Panc1 (cell line): Measurements from ENCODE around the gene BCL2L1. TPM values are rescaled to one million over a fixed set of nuclear protein-coding genes. Genes with fewer than 3 reads are reported as not detected.
"Not testable (repeated sequence)": the region's sequence is repeated elsewhere in the genome, so short reads cannot be mapped to it uniquely, and the experiment has no call there.

Experiments used
- ATAC-seq: fragments of 200-7000 bp; cut with Tn5 transposase; 2 replicates; pipeline ENCODE4 v1.9.1; 2020; ENCODE audit warnings: mild to moderate bottlenecking, moderate library complexity
- BruUV-seq: library from RNA; stranded (reverse); fragments of 400-500 nt; replicated peaks from 2 replicates; lab custom pipeline; 2021; lab: Mats Ljungman, UMichigan
- CTCF ChIA-PET: fragments of 300-600 bp; sonication (Branson Sonifier 250); formaldehyde crosslinking; loops from one replicate; lab custom pipeline; 2022; ENCODE audit warnings: antibody characterized with exemption; lab: Charles Lee
- POLR2A ChIA-PET: fragments of 300-600 bp; sonication (Branson Sonifier 250); formaldehyde crosslinking; loops from one replicate; lab custom pipeline; 2022; ENCODE audit warnings: antibody characterized with exemption; lab: Charles Lee
- DNase-seq: peaks from one replicate; pipeline ENCODE4 v3.0.0-alpha.2; 2010; ENCODE audit warnings: low read depth, low spot score
- H3K27ac ChIP-seq: 2 replicates; pipeline ENCODE4 v1.5.1; 2011; ENCODE audit warnings: mild to moderate bottlenecking, low read length, inconsistent platforms
- H3K27me3 ChIP-seq: fragments of 200-500 bp; sonication (Bioruptor generic); 2 replicates; pipeline ENCODE4 v1.6.0; 2014; ENCODE audit warnings: low read length, inconsistent platforms; ENCODE audit not compliant: control insufficient read depth, insufficient read depth
- H3K36me3 ChIP-seq: fragments of 200-500 bp; sonication (Bioruptor generic); 2 replicates; pipeline ENCODE4 v1.5.1; 2014; ENCODE audit warnings: inconsistent platforms, mild to moderate bottlenecking, low read length, moderate library complexity; ENCODE audit not compliant: control insufficient read depth, insufficient read depth
- H3K4me1 ChIP-seq: 2 replicates; pipeline ENCODE4 v1.5.1; 2011; ENCODE audit warnings: inconsistent platforms, mild to moderate bottlenecking, low read length, moderate library complexity; ENCODE audit not compliant: control insufficient read depth, insufficient read depth
- H3K4me3 ChIP-seq, 2 experiments: 2 replicates each; pipeline ENCODE4 v1.5.1; 2011 to 2012; ENCODE audit warnings: low read depth in 2 of 2, low read length in 2 of 2, mild to moderate bottlenecking in 2 of 2, inconsistent platforms in 1 of 2, moderate library complexity in 1 of 2
- H3K9me3 ChIP-seq: fragments of 200-500 bp; sonication (Bioruptor generic); 2 replicates; pipeline ENCODE4 v1.5.1; 2014; ENCODE audit warnings: low read depth, mild to moderate bottlenecking, inconsistent platforms, low read length, moderate library complexity; ENCODE audit not compliant: control insufficient read depth, insufficient read depth
- POLR2AphosphoS5 ChIP-seq: IDR thresholded peaks from 2 replicates; pipeline ENCODE4 v1.6.1; 2012; ENCODE audit warnings: mild to moderate bottlenecking, low read depth, low read length, moderate library complexity
- SIN3A ChIP-seq: IDR thresholded peaks from 2 replicates; pipeline ENCODE4 v1.6.1; 2012; ENCODE audit warnings: low read depth, mild to moderate bottlenecking, low read length, moderate library complexity, borderline replicate concordance; ENCODE audit not compliant: insufficient read depth
- TCF7L2 ChIP-seq: IDR thresholded peaks from 2 replicates; pipeline ENCODE4 v1.6.1; 2011; ENCODE audit warnings: mild to moderate bottlenecking, low read depth, low read length, inconsistent platforms
- in situ Hi-C: cut with HindIII; loops from 2 replicates; pipeline ENCODE4 v1.10.0; 2016; ENCODE audit warnings: low sequenced_read_pairs, low pct_unique_long_range_greater_than_20kb
- intact Hi-C: fragments of 100-400 bp; cut with micrococcal nuclease; formaldehyde crosslinking; loops from one replicate; pipeline ENCODE4 v1.10.0; 2022; ENCODE audit not compliant: unreplicated experiment
- total RNA-seq: library from RNA; stranded (reverse); gene quantifications from one replicate; pipeline ENCODE4 v1.2.1, GENCODE V29; 2021; ENCODE audit not compliant: unreplicated experiment
- TF ChIP-seq, protein P1 (sequence below), 2 experiments: IDR thresholded peaks; 2 replicates each; pipeline ENCODE4 v1.6.1; 2011 to 2012; ENCODE audit warnings: low read depth in 2 of 2, control low read depth in 1 of 2, low read length in 1 of 2, mild to moderate bottlenecking in 1 of 2, moderate library complexity in 1 of 2; ENCODE audit not compliant: insufficient read depth in 1 of 2
- TF ChIP-seq, protein P2 (sequence below): fragments of 450-650 bp; IDR thresholded peaks from 2 replicates; pipeline ENCODE4 v1.5.1; 2017; ENCODE audit warnings: mild to moderate bottlenecking

Gene BCL2L1
- total RNA-seq, 1 experiment from 2014 or later: 150 TPM

DNA sequence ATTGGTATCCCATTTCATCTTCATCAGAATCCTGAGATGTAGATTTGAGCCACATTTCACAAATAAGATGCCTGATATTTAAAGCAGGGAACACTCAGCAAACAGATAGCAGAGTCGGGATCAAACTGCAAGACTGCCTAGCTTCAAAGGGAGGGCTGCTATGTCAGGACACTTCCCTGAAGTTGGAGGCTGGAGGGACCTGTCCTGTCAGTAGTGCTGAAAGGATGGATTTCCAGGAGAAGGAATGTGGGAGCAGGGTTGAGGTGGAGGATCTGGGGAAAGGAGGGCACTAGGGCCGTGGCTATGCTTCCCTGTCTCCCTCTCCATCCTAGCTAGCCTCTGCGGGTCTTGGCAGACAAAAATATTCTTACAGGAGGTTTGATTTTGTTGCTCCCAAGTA is 52.8 kb downstream of the BCL2L1 start:
- Histone ChIP-seq H3K27me3 (no peaks in the 10 kb centered on the region), H3K27ac (peak overlapping the region; percentile 34; the same call in 1 of the 2 replicates), H3K36me3 (no peaks in the 10 kb centered on the region), H3K4me3 (no peak overlapping the region), H3K4me1 (peaks cover 39% of the 10 kb centered on the region), H3K9me3 (no peaks in the 10 kb centered on the region)
- intact Hi-C loops (no loop called here), in situ Hi-C loops (no loop called here)
- DNase-seq (no peak), ATAC-seq (no peak)
- TF ChIP-seq, protein P1, sequence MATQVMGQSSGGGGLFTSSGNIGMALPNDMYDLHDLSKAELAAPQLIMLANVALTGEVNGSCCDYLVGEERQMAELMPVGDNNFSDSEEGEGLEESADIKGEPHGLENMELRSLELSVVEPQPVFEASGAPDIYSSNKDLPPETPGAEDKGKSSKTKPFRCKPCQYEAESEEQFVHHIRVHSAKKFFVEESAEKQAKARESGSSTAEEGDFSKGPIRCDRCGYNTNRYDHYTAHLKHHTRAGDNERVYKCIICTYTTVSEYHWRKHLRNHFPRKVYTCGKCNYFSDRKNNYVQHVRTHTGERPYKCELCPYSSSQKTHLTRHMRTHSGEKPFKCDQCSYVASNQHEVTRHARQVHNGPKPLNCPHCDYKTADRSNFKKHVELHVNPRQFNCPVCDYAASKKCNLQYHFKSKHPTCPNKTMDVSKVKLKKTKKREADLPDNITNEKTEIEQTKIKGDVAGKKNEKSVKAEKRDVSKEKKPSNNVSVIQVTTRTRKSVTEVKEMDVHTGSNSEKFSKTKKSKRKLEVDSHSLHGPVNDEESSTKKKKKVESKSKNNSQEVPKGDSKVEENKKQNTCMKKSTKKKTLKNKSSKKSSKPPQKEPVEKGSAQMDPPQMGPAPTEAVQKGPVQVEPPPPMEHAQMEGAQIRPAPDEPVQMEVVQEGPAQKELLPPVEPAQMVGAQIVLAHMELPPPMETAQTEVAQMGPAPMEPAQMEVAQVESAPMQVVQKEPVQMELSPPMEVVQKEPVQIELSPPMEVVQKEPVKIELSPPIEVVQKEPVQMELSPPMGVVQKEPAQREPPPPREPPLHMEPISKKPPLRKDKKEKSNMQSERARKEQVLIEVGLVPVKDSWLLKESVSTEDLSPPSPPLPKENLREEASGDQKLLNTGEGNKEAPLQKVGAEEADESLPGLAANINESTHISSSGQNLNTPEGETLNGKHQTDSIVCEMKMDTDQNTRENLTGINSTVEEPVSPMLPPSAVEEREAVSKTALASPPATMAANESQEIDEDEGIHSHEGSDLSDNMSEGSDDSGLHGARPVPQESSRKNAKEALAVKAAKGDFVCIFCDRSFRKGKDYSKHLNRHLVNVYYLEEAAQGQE (IDR thresholded peaks at IDR 0.05; ENCODE audit: insufficient read depth in 1 of 2, low read depth in 2 of 2, low read length in 1 of 2): peak; percentile 53 to 62; a peak in 3 of 4 replicates
- TF ChIP-seq TCF7L2 (no peak), POLR2AphosphoS5 (no peak), SIN3A (no peak)
- TF ChIP-seq, protein P2, sequence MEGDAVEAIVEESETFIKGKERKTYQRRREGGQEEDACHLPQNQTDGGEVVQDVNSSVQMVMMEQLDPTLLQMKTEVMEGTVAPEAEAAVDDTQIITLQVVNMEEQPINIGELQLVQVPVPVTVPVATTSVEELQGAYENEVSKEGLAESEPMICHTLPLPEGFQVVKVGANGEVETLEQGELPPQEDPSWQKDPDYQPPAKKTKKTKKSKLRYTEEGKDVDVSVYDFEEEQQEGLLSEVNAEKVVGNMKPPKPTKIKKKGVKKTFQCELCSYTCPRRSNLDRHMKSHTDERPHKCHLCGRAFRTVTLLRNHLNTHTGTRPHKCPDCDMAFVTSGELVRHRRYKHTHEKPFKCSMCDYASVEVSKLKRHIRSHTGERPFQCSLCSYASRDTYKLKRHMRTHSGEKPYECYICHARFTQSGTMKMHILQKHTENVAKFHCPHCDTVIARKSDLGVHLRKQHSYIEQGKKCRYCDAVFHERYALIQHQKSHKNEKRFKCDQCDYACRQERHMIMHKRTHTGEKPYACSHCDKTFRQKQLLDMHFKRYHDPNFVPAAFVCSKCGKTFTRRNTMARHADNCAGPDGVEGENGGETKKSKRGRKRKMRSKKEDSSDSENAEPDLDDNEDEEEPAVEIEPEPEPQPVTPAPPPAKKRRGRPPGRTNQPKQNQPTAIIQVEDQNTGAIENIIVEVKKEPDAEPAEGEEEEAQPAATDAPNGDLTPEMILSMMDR: no peak
- ChIA-PET CTCF (interaction anchor here (1.5 kb wide), 1 partner anchor 8 kb away, joined by 5 read pairs; no protein-coding TSS in a partner anchor), POLR2A (no interaction called here)
- no TSS peak for BruUV-seq

DNA sequence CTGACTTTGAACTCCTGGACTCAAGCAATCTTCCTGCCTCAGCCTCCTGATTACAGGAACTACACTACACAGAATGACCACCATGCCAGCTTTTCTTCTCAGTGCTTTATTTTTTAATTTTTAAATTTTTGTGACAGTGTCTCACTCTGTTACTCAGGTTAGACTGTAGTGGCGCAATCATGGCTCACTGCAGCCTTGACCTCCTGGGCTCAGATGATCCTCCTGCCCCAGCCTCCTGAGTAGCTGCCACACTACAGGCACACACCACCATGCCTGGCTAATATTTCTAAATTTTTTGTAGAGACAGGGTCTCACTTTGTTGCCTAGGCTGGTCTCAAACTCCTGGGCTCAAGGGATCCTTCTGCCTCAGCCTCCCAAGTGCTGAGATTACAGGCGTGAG is 53.7 kb downstream of the BCL2L1 start:
- H3K4me3 ChIP-seq, ATAC-seq, H3K27me3 ChIP-seq, H3K27ac ChIP-seq, intact Hi-C loops, DNase-seq, H3K9me3 ChIP-seq, BruUV-seq, H3K36me3 ChIP-seq, in situ Hi-C loops: not testable (repeated sequence)
- CTCF ChIA-PET: interaction anchor here (0.5 kb wide), 1 partner anchor 102 kb away, joined by 5 read pairs; no protein-coding TSS in a partner anchor
- POLR2A ChIA-PET: interaction anchor here (0.7 to 0.9 kb wide), 2 partner anchors 96 to 118 kb away, joined by 4 to 16 read pairs; no protein-coding TSS in a partner anchor
- peaks cover 43% of the 10 kb centered on the region for H3K4me1 ChIP-seq
